ENCODE results near the gene GPC3. TPM values are rescaled to one million over a fixed set of nuclear protein-coding genes. Genes with fewer than 3 reads are reported as not detected.

Gene GPC3
- total RNA-seq, 2 donors from 2014 or later = 16.9 to 22.7 TPM

- TF ChIP-seq, protein P1, sequence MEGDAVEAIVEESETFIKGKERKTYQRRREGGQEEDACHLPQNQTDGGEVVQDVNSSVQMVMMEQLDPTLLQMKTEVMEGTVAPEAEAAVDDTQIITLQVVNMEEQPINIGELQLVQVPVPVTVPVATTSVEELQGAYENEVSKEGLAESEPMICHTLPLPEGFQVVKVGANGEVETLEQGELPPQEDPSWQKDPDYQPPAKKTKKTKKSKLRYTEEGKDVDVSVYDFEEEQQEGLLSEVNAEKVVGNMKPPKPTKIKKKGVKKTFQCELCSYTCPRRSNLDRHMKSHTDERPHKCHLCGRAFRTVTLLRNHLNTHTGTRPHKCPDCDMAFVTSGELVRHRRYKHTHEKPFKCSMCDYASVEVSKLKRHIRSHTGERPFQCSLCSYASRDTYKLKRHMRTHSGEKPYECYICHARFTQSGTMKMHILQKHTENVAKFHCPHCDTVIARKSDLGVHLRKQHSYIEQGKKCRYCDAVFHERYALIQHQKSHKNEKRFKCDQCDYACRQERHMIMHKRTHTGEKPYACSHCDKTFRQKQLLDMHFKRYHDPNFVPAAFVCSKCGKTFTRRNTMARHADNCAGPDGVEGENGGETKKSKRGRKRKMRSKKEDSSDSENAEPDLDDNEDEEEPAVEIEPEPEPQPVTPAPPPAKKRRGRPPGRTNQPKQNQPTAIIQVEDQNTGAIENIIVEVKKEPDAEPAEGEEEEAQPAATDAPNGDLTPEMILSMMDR (IDR thresholded peaks at IDR 0.05) = no peak
- no peak for TF ChIP-seq POLR2A (IDR thresholded peaks at IDR 0.05)
- H3K9me3 ChIP-seq = no peaks in the 10 kb centered on the region
- no peak for ATAC-seq
- no peaks in the 10 kb centered on the region for H3K36me3 ChIP-seq (replicated peaks in 1 of 2; ENCODE audit: insufficient read depth in 1 of 2, low read depth in 2 of 2)
- H3K4me3 ChIP-seq = no peak overlapping the region
- no peaks in the 10 kb centered on the region for H3K4me1 ChIP-seq
- 73 to 85% methylated on average over 4 of the region's 4 CpGs for WGBS, 2 donors
- no peak for DNase-seq
- intact Hi-C loops (cut with DNase I) = no loop called here
- H3K27ac ChIP-seq = no peak overlapping the region
- no peaks in the 10 kb centered on the region for H3K27me3 ChIP-seq
Observed at GRCh38 chrX:133601116-133601515, 384.3 kb downstream of the GPC3 start.

DNA sequence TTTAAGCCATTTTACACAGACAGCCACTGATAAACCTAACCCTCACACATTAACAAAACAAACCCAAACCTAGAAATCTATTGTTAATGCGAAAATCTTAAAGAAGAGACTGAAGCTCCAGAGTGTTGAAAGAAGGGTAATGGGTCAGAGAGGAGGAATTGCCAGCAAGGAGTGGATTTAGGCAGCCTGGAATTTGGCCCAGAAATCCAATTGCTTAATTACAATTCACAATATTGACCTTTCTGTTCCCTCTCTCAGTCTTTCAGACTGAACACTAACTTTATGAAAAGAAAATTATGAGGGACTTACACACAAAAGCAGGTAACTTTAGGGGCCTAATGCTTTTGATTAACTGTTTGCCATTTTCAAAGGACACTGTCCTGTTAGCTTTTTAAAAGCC is 384.9 kb downstream of the GPC3 start:
- Histone ChIP-seq H3K9me3 (no peaks in the 10 kb centered on the region), H3K36me3 (replicated peaks in 1 of 2; ENCODE audit: insufficient read depth in 1 of 2, low read depth in 2 of 2) (no peaks in the 10 kb centered on the region), H3K27me3 (no peaks in the 10 kb centered on the region), H3K4me1 (no peaks in the 10 kb centered on the region), H3K27ac (no peak overlapping the region), H3K4me3 (no peak overlapping the region)
- ATAC-seq (no peak), DNase-seq (no peak)
- TF ChIP-seq, protein P1 (IDR thresholded peaks at IDR 0.05) = no peak
- TF ChIP-seq POLR2A (IDR thresholded peaks at IDR 0.05) = no peak
- WGBS, 2 donors = 69 to 89% methylated on average over 1 of the region's 1 CpG
- intact Hi-C loops (cut with DNase I) = no loop called here

GRCh38 chrX:133598601-133599335 is 386.6 kb downstream of the GPC3 start:
- Histone ChIP-seq H3K4me1 (no peaks in the 10 kb centered on the region), H3K27me3 (no peaks in the 10 kb centered on the region), H3K4me3 (no peak overlapping the region), H3K9me3 (no peaks in the 10 kb centered on the region), H3K36me3 (replicated peaks in 1 of 2; ENCODE audit: insufficient read depth in 1 of 2, low read depth in 2 of 2) (no peaks in the 10 kb centered on the region), H3K27ac (no peak overlapping the region)
- ATAC-seq (no peak), DNase-seq (no peak)
- WGBS, 2 donors = 54% methylated on average over 2 of the region's 2 CpGs
- TF ChIP-seq, protein P1 (IDR thresholded peaks at IDR 0.05) = no peak
- no peak for TF ChIP-seq POLR2A (IDR thresholded peaks at IDR 0.05)
- intact Hi-C loops (cut with DNase I) = no loop called here

DNA sequence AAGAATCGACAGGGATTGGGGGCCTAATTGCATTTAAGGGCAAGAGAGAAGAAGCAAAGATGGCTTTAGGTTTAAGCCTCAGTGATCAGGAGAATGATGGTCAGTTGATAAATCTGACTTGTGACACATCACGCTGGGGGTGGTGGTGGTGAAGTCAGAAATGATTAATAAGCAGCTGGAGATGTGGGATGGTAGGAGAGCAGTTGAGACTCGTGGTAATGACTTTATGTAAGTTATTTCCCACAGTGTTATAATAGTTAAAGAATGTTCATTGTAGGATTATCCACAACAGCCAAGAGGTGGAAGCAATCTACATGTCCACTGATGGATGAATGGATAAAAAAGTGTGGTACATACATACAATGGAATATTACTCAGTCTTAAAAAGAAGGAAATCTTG is 391.2 kb downstream of the GPC3 start:
- H3K27ac ChIP-seq = no peak overlapping the region
- H3K36me3 ChIP-seq (replicated peaks in 1 of 2; ENCODE audit: insufficient read depth in 1 of 2, low read depth in 2 of 2) = no peaks in the 10 kb centered on the region
- H3K4me3 ChIP-seq = no peak overlapping the region
- no peaks in the 10 kb centered on the region for H3K4me1 ChIP-seq
- no peaks in the 10 kb centered on the region for H3K9me3 ChIP-seq
- intact Hi-C loops (cut with DNase I) = no loop called here
- ATAC-seq (no peak), DNase-seq (no peak)
- WGBS, 2 donors = 90 to 92% methylated on average over 3 of the region's 3 CpGs
- no peaks in the 10 kb centered on the region for H3K27me3 ChIP-seq
- TF ChIP-seq POLR2A (IDR thresholded peaks at IDR 0.05) = no peak
- TF ChIP-seq, protein P1 (IDR thresholded peaks at IDR 0.05) = no peak

GRCh38 chrX:133593531-133593930 is 391.9 kb downstream of the GPC3 start:
- WGBS, 2 donors = 94 to 98% methylated on average over 4 to 5 of the region's 5 CpGs
- Histone ChIP-seq H3K27ac (no peak overlapping the region), H3K36me3 (replicated peaks in 1 of 2; ENCODE audit: insufficient read depth in 1 of 2, low read depth in 2 of 2) (no peaks in the 10 kb centered on the region), H3K4me1 (no peaks in the 10 kb centered on the region), H3K4me3 (no peak overlapping the region), H3K9me3 (no peaks in the 10 kb centered on the region), H3K27me3 (no peaks in the 10 kb centered on the region)
- intact Hi-C loops (cut with DNase I) = no loop called here
- ATAC-seq = no peak
- no peak for DNase-seq
- no peak for TF ChIP-seq POLR2A (IDR thresholded peaks at IDR 0.05)
- TF ChIP-seq, protein P1 (IDR thresholded peaks at IDR 0.05) = no peak
